CD4-positive, alpha-beta T cell treated with Interleukin-6 for 4 hours (primary cell): ENCODE data around the gene CLBA1.
"Not testable (repeated sequence)": the region's sequence is repeated elsewhere in the genome, so short reads cannot be mapped to it uniquely, and the experiment has no call there.

Source experiments
- DNase-seq: peaks from one replicate; pipeline ENCODE4 v3.0.0-alpha.2; 2020; ENCODE audit warnings: mixed read lengths

CLBA1 gene

GRCh38 chr14:104947881-104948735, 37.5 kb upstream of the CLBA1 start:
- DNase-seq = not testable (repeated sequence)

DNA sequence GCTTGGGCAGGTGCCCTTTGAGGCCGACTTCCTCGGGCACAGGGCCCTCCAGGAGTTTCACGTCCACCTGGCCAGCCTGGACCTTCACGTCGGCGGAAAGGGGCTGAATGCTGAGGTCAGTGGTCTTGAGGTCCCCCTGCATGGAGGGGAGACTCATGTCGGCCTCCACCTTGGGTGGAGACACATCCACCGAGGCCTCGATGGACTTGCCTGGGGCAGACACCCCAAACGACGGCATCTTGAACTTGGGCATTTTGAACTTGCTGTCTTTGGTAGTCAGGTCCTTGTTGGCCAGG, 36.9 kb upstream of the CLBA1 start:
- DNase-seq = no peak

GRCh38 chr14:104949406-104949955, 36.1 kb upstream of the CLBA1 start:
- not testable (repeated sequence) for DNase-seq

DNA sequence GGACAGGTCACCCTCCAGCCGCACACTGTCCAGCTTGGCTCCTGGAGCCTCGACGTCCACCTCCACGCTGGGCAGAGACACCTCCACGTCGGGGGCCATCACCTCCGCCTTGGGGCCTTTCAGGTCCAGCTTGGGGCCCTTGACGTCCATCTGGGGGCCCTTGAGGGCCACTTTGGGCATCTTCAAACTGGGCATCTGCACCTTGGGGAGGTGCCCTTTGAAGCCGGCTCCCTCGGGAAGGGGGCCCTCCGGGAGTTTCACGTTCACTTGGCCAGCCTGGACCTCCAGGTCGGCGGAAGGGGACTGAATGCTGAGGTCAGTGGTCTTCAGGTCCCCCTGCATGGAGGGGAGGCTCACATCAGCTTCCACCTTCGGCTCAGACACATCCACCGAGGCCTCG, 35.6 kb upstream of the CLBA1 start:
- DNase-seq = no peak

DNA sequence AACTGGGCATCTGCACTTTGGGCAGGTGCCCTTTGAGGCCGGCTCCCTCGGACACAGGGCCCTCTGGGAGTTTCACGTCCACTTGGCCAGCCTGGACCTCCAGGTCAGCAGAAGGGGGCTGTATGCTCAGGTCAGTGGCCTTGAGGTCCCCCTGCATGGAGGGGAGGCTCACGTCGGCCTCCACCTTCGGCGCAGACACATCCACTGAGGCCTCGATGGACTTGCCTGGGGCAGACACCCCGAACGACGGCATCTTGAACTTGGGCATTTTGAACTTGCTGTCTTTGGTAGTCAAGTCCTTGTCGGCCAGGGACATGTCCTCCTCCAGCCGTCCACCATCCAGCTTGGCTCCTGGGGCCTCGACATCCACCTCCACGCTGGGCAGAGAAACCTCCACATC, 34.9 kb upstream of the CLBA1 start:
- DNase-seq = not testable (repeated sequence)

- not testable (repeated sequence) for DNase-seq
Observed at GRCh38 chr14:104951863-104952657, 33.5 kb upstream of the CLBA1 start.

- DNase-seq = no peak
Observed at GRCh38 chr14:104953097-104953496, 32.5 kb upstream of the CLBA1 start.

- no peak for DNase-seq
Observed at GRCh38 chr14:104953896-104954656, 31.5 kb upstream of the CLBA1 start.

- DNase-seq = no peak
Observed at GRCh38 chr14:104954746-104955395, 30.7 kb upstream of the CLBA1 start.

DNA sequence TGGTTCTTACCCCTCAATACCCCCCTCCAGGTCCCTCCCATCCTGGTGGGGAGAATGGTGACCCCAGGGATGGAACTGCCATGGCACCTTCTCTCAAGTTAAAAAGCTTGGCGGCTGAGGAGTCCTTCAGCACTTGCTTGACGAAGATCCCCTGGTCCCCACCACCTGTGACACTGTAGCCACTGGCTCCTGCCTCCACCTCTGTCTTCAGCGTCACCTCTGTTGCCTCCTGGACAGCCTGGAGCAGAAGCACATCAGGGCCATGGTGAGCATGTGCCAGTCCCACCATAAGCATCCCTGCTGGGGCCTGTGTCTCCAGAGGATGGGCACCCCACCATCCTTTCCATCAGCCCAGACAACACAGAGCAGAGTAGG, 30.2 kb upstream of the CLBA1 start:
- no peak for DNase-seq

DNA sequence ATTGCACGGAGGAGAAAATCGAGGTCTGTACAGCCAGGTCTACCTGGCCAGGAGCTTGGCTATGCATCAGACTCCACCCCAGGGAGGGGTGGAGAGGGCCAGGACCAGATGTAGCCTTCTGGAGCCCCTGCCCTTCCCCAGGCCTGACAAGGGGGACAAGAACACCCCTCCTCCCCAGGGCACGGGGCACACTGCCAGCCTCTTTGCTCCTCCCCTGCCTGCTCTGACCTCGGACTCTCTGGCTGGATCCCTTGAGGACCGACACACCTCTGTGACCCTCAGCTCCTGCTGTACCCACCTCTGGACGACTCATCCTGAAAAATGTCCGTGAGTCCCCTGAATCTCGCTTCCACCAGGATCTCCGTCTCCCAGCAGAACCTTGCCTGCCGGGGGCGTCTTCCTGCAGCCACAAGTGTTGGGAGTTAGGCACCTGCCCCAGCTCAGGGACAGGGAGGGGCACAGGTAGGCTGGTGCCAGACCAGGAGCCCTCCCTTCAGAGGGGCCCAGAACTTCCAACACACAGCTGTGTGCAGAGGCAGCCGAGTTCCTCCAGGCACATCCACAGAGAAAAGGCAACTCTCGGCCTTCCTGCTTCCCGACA, 29.2 kb upstream of the CLBA1 start:
- no peak for DNase-seq

GRCh38 chr14:104957146-104958113, 28.2 kb upstream of the CLBA1 start:
- DNase-seq = no peak

DNA sequence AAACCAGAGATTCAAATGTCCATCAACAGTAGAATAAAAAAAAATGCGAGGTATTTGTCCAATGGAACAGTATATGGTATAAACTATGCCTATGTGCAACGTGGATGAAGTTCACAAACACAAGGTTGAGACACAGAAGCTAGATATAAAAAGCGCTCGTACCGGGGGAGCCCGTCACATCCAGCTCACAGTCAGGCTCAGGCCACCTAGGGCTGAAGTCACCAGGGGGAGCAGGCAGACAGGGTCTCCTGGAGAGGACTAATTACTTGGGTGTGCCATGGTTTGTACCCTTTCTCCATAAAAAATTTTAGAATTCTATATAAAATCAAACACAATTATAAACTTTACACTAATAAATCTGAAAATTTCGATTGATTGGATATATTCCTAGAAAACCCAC, 21.0 kb upstream of the CLBA1 start:
- no peak for DNase-seq

- DNase-seq = no peak
Observed at GRCh38 chr14:104965561-104966231, 19.9 kb upstream of the CLBA1 start.

DNA sequence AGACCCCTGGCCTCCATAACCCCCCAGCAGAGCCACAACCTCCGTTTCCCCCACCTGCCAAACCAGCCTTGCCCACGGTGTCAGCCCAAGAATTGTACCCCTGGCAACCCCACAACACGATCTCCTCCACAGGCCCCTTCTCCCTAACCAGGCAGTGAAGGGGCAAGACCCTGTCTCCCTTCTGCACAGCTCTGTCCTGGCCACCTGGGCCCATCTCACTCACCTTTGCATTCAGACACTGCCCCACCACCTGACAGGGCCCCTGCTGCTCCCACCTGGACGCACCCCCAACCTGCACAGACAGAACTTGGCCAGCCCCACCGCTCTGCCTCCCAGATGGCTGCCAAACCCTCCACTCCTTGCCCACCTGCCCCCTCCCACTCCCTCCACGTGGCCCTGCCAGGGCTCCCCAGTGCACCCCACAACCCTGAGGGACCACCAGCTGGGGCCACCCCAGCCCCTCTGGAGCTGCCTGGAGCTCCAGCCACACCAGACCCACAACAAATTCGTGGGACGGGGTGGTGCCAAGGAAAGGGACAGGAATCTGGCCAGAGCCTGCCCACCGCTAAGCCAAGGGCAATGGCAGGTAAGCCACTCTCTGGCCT, 19.2 kb upstream of the CLBA1 start:
- DNase-seq = no peak

DNA sequence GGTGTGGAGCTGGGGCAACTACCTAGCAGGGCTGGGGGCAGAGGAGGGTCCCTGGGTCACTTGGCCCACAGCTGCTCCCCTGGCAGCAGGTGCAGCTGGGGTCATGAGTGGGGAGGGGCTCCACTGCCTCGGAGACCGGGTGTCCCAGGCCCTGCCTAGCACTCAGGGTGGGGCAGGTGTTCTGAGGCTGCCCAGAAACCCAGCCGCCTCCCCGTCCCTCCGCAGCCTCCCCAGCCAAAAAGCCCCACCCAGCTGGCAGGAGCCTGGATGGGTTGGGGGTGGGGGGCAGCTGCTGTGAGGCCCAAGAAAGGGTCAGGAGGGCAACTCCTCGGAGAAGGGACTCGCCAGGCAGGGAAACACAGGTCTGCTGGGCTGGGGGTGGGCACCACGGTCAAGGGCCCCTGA, 18.6 kb upstream of the CLBA1 start:
- DNase-seq = no peak

- no peak for DNase-seq
Observed at GRCh38 chr14:104967386-104968152, 18.0 kb upstream of the CLBA1 start.

GRCh38 chr14:104968153-104968527, 17.4 kb upstream of the CLBA1 start:
- DNase-seq = no peak
